ENCODE data around the gene RAP1B.
"Not testable (repeated sequence)": the region's sequence is repeated elsewhere in the genome, so short reads cannot be mapped to it uniquely, and the experiment has no call there.

GRCh38 chr12:68676854-68677253 lies 66.2 kb downstream of the RAP1B start:
- not testable (repeated sequence) for TF ChIP-seq CTCF (conservative IDR thresholded peaks at IDR 0.05); ZFX (IDR thresholded peaks at IDR 0.05)

All from C4-2B (cell line).